HL-60 (cell line): Measurements from ENCODE around the gene CST9.

Experiments used
- TF ChIP-seq, protein P1 (sequence below): IDR thresholded peaks from one replicate; pipeline ENCODE4 v1.5.1; 2011; ENCODE audit warnings: low read length, control low read depth, inconsistent platforms; ENCODE audit not compliant: insufficient read depth
- TF ChIP-seq, protein P2 (sequence below): IDR thresholded peaks from 2 replicates; pipeline ENCODE4 v1.6.1; 2012; ENCODE audit warnings: low read depth; ENCODE audit not compliant: insufficient replicate concordance

- TF ChIP-seq, protein P1, sequence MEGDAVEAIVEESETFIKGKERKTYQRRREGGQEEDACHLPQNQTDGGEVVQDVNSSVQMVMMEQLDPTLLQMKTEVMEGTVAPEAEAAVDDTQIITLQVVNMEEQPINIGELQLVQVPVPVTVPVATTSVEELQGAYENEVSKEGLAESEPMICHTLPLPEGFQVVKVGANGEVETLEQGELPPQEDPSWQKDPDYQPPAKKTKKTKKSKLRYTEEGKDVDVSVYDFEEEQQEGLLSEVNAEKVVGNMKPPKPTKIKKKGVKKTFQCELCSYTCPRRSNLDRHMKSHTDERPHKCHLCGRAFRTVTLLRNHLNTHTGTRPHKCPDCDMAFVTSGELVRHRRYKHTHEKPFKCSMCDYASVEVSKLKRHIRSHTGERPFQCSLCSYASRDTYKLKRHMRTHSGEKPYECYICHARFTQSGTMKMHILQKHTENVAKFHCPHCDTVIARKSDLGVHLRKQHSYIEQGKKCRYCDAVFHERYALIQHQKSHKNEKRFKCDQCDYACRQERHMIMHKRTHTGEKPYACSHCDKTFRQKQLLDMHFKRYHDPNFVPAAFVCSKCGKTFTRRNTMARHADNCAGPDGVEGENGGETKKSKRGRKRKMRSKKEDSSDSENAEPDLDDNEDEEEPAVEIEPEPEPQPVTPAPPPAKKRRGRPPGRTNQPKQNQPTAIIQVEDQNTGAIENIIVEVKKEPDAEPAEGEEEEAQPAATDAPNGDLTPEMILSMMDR: no peak
- TF ChIP-seq, protein P2, sequence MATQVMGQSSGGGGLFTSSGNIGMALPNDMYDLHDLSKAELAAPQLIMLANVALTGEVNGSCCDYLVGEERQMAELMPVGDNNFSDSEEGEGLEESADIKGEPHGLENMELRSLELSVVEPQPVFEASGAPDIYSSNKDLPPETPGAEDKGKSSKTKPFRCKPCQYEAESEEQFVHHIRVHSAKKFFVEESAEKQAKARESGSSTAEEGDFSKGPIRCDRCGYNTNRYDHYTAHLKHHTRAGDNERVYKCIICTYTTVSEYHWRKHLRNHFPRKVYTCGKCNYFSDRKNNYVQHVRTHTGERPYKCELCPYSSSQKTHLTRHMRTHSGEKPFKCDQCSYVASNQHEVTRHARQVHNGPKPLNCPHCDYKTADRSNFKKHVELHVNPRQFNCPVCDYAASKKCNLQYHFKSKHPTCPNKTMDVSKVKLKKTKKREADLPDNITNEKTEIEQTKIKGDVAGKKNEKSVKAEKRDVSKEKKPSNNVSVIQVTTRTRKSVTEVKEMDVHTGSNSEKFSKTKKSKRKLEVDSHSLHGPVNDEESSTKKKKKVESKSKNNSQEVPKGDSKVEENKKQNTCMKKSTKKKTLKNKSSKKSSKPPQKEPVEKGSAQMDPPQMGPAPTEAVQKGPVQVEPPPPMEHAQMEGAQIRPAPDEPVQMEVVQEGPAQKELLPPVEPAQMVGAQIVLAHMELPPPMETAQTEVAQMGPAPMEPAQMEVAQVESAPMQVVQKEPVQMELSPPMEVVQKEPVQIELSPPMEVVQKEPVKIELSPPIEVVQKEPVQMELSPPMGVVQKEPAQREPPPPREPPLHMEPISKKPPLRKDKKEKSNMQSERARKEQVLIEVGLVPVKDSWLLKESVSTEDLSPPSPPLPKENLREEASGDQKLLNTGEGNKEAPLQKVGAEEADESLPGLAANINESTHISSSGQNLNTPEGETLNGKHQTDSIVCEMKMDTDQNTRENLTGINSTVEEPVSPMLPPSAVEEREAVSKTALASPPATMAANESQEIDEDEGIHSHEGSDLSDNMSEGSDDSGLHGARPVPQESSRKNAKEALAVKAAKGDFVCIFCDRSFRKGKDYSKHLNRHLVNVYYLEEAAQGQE: no peak
These were observed 21.1 kb downstream of the CST9 start for GRCh38 chr20:23584434-23585199.
